D721Med (cell line): ENCODE measurements around the gene EXOC6B.

ENCODE experiments used
- DNase-seq: peaks from one replicate; pipeline ENCODE4 v3.0.0; 2011; ENCODE audit warnings: low spot score; ENCODE audit not compliant: insufficient read length
- FAIRE-seq: peaks from 2 replicates; lab custom pipeline; 2011; peaks lifted over from hg19 to GRCh38; lab: Jason Lieb, UNC
- CTCF ChIP-seq: IDR thresholded peaks from 2 replicates; pipeline ENCODE4 v1.5.1; 2012; ENCODE audit warnings: mild to moderate bottlenecking, control low read depth; ENCODE audit not compliant: insufficient read depth; ENCODE audit errors: missing control alignments

EXOC6B gene

DNA sequence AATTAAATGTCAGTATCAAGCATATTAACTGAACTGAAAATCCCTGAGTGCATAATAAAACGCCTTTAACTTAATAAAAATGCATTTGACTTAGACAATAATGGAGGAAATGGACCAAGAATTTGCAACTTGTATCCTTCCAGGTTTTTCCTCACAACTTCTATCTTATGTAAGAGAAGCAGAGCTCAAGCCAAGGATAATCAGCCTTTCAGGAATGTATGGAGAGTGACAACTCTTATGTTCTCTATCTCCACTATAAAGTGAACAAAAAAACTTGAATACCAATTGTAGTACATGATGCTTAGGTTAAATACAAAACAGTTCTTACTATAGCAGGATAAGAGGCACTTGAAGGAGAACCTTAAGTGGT, 613.4 kb downstream of the EXOC6B start:
- FAIRE-seq = no peak
- no peak for TF ChIP-seq CTCF
- no peak for DNase-seq

DNA sequence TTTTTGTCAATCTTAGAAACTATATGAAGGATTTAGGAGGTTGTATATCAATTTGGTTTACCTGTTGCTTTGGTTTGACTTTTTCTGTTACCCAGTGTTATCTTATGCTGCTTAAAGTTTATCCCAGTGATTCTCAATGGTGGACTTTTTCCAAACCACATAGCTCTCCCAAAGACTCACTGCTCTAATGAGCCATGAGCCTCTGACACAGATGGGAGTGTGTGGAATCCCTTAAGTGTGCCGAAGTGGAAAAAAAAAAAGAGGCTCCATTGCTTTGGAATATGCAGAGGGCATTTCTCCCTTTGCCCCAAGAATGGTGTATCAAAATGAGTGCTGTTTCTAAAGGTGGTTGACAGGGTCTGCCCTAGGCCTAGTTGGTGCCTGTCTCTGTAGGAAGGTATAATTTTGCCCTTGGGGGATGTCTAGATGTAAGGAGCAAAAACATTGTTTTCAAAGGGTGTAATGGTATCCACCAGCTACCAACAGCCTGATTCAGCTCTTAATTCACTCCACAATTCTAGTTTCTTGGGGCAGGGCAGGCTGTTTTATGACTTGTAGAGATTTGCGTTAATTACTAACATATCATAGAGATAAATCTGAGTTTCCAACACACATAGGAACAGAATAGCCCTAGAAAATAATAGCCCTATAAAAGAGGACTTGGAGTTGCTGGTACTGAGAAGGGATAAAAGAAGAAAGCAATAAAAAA, 613.9 kb downstream of the EXOC6B start:
- no peak for DNase-seq
- TF ChIP-seq CTCF = no peak
- no peak for FAIRE-seq

- DNase-seq (no peak), FAIRE-seq (no peak)
- no peak for TF ChIP-seq CTCF
Measured at GRCh38 chr2:72211350-72211749, 614.5 kb downstream of the EXOC6B start.

DNA sequence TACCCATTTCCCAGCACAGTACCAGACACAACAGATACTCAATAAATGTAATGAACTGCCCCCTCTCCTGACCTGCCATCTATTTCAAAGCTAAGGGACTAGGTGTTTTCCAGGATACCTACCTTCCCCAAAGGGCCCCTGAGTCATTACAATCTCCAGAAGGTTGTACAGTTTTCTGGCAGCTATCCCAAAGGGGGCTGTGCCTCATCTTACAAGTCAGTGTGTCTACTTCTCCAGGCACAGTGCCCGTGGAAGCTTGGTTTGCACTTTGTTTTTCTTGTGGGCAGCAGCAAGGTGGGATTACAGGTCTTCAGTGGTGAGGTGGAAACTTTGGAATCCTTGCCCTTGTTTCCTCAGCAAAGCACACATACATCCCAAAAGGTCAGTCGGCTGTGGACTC, 615.4 kb downstream of the EXOC6B start:
- FAIRE-seq (no peak), DNase-seq (no peak)
- TF ChIP-seq CTCF = no peak

DNA sequence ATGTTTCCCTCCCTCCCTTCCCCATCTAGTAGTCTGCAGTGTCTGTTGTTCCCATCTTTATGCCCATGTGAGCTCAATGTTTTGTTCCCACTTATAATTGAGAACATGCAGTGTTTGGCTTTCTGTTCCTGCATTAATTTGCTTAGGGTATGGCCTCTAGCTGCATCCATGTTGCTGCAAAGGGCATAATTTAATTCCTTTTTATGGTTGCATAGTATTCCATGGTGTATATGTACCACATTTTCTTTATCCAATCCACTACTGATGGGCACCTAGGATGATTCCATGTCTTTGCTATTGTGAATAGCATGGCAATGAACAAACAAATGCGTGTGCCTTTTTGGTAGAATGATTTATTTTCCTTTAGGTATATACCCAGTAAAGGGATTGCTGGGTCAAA, 617.6 kb downstream of the EXOC6B start:
- DNase-seq (no peak), FAIRE-seq (no peak)
- no peak for TF ChIP-seq CTCF

DNA sequence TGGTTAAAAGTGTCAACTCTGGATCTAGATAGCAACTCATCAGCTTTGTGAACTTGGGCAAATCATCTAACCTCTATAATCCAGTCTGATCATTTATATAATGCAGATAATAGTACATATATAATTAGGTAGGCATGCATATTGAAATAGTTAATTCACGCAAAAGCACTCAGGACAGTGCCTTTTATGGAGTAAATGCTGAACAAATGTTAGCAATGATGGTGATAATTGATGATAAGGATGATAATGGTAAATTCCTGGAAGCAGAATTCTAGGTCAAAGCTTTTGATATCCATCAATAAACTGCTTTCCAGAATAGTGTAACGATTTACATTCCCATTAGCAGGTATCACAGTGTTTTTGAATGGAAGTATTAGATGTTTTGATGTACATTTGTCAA, 618.5 kb downstream of the EXOC6B start:
- DNase-seq = no peak

More for the DNA sequence above, 618.5 kb downstream of the EXOC6B start:
- no peak for FAIRE-seq
- no peak for TF ChIP-seq CTCF
